H1 (cell line): ENCODE measurements around the gene ARMC9. TPM values are rescaled to one million over a fixed set of nuclear protein-coding genes. Genes with fewer than 3 reads are reported as not detected.

Experiments used
- CTCF ChIA-PET: fragments of 300-600 bp; sonication (Branson Sonifier 250); formaldehyde crosslinking; loops from one replicate; lab custom pipeline; 2021; ENCODE audit not compliant: partially characterized antibody; lab: Charles Lee
- POLR2A ChIA-PET: fragments of 300-600 bp; sonication (Branson Sonifier 250); formaldehyde crosslinking; loops from one replicate; lab custom pipeline; 2021; ENCODE audit warnings: inconsistent platforms; ENCODE audit not compliant: partially characterized antibody; lab: Charles Lee
- DNase-seq, 2 experiments: peaks; one replicate each; pipeline versions ENCODE4 v3.0.0 to v3.0.0-alpha.2; 2010 to 2022; ENCODE audit warnings: low spot score in 2 of 2, low read depth in 1 of 2, mixed read lengths in 1 of 2
- FAIRE-seq: peaks from 2 replicates; lab custom pipeline; 2011; peaks lifted over from hg19 to GRCh38; lab: Jason Lieb, UNC
- H2AFZ ChIP-seq: 2 replicates; pipeline ENCODE4 v1.8.1; 2012; ENCODE audit warnings: low read length, inconsistent platforms
- H2AK5ac ChIP-seq: 2 replicates; pipeline ENCODE4 v1.6.1; 2013; ENCODE audit warnings: low read depth, low read length
- H2BK120ac ChIP-seq: replicated peaks from 2 replicates; pipeline ENCODE3; 2013; ENCODE audit warnings: low read depth, low read length, inconsistent platforms
- H2BK12ac ChIP-seq: 2 replicates; pipeline ENCODE4 v1.6.1; 2013; ENCODE audit warnings: low read depth, low read length
- H2BK15ac ChIP-seq: 2 replicates; pipeline ENCODE4 v1.6.1; 2013; ENCODE audit warnings: low read length
- H2BK20ac ChIP-seq: 2 replicates; pipeline ENCODE4 v1.6.1; 2013; ENCODE audit warnings: low read length
- H2BK5ac ChIP-seq: 2 replicates; pipeline ENCODE4 v1.6.1; 2013; ENCODE audit warnings: low read depth, low read length
- H3K14ac ChIP-seq: 2 replicates; pipeline ENCODE4 v1.6.1; 2013; ENCODE audit warnings: inconsistent platforms; ENCODE audit not compliant: insufficient read length
- H3K18ac ChIP-seq: 2 replicates; pipeline ENCODE4 v1.6.1; 2013; ENCODE audit warnings: low read length; ENCODE audit errors: extremely low read depth
- H3K23ac ChIP-seq: 2 replicates; pipeline ENCODE4 v1.6.1; 2013; ENCODE audit warnings: inconsistent platforms; ENCODE audit not compliant: insufficient read length
- H3K23me2 ChIP-seq: 2 replicates; pipeline ENCODE4 v1.6.1; 2013; ENCODE audit warnings: low read depth, low read length
- H3K27ac ChIP-seq: 2 replicates; pipeline ENCODE4 v1.6.1; 2011; ENCODE audit warnings: low read depth, low read length, inconsistent platforms
- H3K27me3 ChIP-seq, 4 experiments: replicated peaks in 1 of 4; 1 replicate in 1 of 4; 2 replicates in 3 of 4; pipeline versions ENCODE4 v1.6.1 to v1.8.1; 2011 to 2013; ENCODE audit warnings: low read length in 3 of 4, mild to moderate bottlenecking in 3 of 4, inconsistent platforms in 2 of 4, mixed read lengths in 2 of 4, moderate library complexity in 1 of 4; ENCODE audit not compliant: control insufficient read depth in 3 of 4, insufficient read depth in 3 of 4; ENCODE audit errors: extremely low read depth in 1 of 4
- H3K36me3 ChIP-seq, 4 experiments: 2 replicates each; pipeline versions ENCODE4 v1.6.1 to v1.8.1; 2011 to 2013; ENCODE audit warnings: mild to moderate bottlenecking in 4 of 4, low read length in 3 of 4, moderate library complexity in 2 of 4, control low read depth in 1 of 4, inconsistent platforms in 1 of 4; ENCODE audit not compliant: insufficient read depth in 4 of 4, control insufficient read depth in 2 of 4
- H3K4ac ChIP-seq: replicated peaks from 2 replicates; pipeline ENCODE3; 2013; ENCODE audit warnings: low read length, low read depth, mixed read lengths, inconsistent platforms; ENCODE audit not compliant: insufficient read length
- H3K4me1 ChIP-seq, 4 experiments: replicated peaks in 1 of 4; 1 replicate in 1 of 4; 2 replicates in 3 of 4; pipeline versions ENCODE4 v1.6.1 to v1.8.1; 2011 to 2013; ENCODE audit warnings: low read length in 3 of 4, inconsistent platforms in 2 of 4, mixed read lengths in 1 of 4; ENCODE audit not compliant: insufficient read depth in 4 of 4, control insufficient read depth in 3 of 4
- H3K4me2 ChIP-seq, 2 experiments: 2 replicates each; pipeline versions ENCODE4 v1.6.1 to v1.8.1; 2011 to 2013; ENCODE audit warnings: low read depth in 2 of 2, low read length in 2 of 2, control low read depth in 1 of 2, inconsistent platforms in 1 of 2, mild to moderate bottlenecking in 1 of 2; ENCODE audit not compliant: insufficient read depth in 1 of 2
- H3K4me3 ChIP-seq, 4 experiments: fragments of 200-600, 300-600 bp in 1 of 4; sonication (generic), shearing (Covaris generic), sonication (Bioruptor Twin) in 1 of 4; 2 replicates each; pipeline versions ENCODE4 v1.5.1 to v1.8.1; 2011 to 2016; ENCODE audit warnings: low read length in 4 of 4, low read depth in 3 of 4, control low read depth in 2 of 4, inconsistent platforms in 2 of 4, mild to moderate bottlenecking in 2 of 4, mixed read lengths in 1 of 4, moderate library complexity in 1 of 4; ENCODE audit not compliant: insufficient read depth in 2 of 4; ENCODE audit errors: extremely low read depth in 1 of 4
- H3K56ac ChIP-seq: replicated peaks from 2 replicates; pipeline ENCODE3; 2013; ENCODE audit warnings: low read depth, mild to moderate bottlenecking, mixed read lengths, low read length, inconsistent platforms; ENCODE audit not compliant: insufficient read length
- H3K79me1 ChIP-seq: 2 replicates; pipeline ENCODE4 v1.6.1; 2013; ENCODE audit warnings: low read depth, low read length, control low read depth
- H3K79me2 ChIP-seq, 2 experiments: 2 replicates each; pipeline versions ENCODE4 v1.6.1 to v1.8.1; 2012 to 2013; ENCODE audit warnings: low read length in 2 of 2, mild to moderate bottlenecking in 2 of 2, inconsistent platforms in 1 of 2; ENCODE audit not compliant: insufficient read depth in 2 of 2, control insufficient read depth in 1 of 2
- H3K9ac ChIP-seq, 4 experiments: replicated peaks in 1 of 4; 1 replicate in 1 of 4; 2 replicates in 3 of 4; pipeline versions ENCODE4 v1.6.1 to v1.8.1; 2011 to 2013; ENCODE audit warnings: low read depth in 3 of 4, low read length in 3 of 4, control low read depth in 2 of 4, mild to moderate bottlenecking in 2 of 4, moderate library complexity in 2 of 4, inconsistent platforms in 1 of 4; ENCODE audit errors: extremely low read depth in 1 of 4
- H3K9me3 ChIP-seq, 2 experiments: 2 replicates each; pipeline versions ENCODE4 v1.6.1 to v1.8.1; 2012 to 2013; ENCODE audit warnings: mild to moderate bottlenecking in 2 of 2, moderate library complexity in 2 of 2, control low read depth in 1 of 2, inconsistent platforms in 1 of 2, low read depth in 1 of 2, low read length in 1 of 2, mixed read lengths in 1 of 2; ENCODE audit not compliant: insufficient read depth in 2 of 2
- H4K20me1 ChIP-seq, 2 experiments: replicated peaks in 1 of 2; 2 replicates each; pipeline versions ENCODE3 to v1.8.1; 2011 to 2013; ENCODE audit warnings: inconsistent platforms in 2 of 2, low read length in 2 of 2, mild to moderate bottlenecking in 1 of 2; ENCODE audit not compliant: insufficient read depth in 2 of 2, control insufficient read depth in 1 of 2
- H4K5ac ChIP-seq: 2 replicates; pipeline ENCODE4 v1.6.1; 2013; ENCODE audit warnings: low read length, low read depth, mixed read lengths, inconsistent platforms; ENCODE audit not compliant: insufficient read length
- H4K8ac ChIP-seq: 2 replicates; pipeline ENCODE4 v1.8.0; 2013; ENCODE audit warnings: mild to moderate bottlenecking, moderate library complexity, low read length, inconsistent platforms; ENCODE audit not compliant: insufficient read depth; ENCODE audit errors: extremely low read depth
- H4K91ac ChIP-seq: replicated peaks from 2 replicates; pipeline ENCODE3; 2013; ENCODE audit warnings: low read length, mixed read lengths, inconsistent platforms; ENCODE audit not compliant: insufficient read length
- CHD2 ChIP-seq: IDR thresholded peaks from 2 replicates; pipeline ENCODE4 v1.6.1; 2012; ENCODE audit warnings: low read length, improper control_type of control experiment
- CREB1 ChIP-seq: IDR thresholded peaks from 2 replicates; pipeline ENCODE4 v1.6.1; 2012; ENCODE audit warnings: inconsistent platforms
- KDM5A ChIP-seq: fragments of 200-600 bp; IDR thresholded peaks from 2 replicates; pipeline ENCODE4 v1.7.1; 2012; ENCODE audit warnings: mild to moderate bottlenecking, low read length, inconsistent platforms, mixed read lengths
- NANOG ChIP-seq: IDR thresholded peaks from 2 replicates; pipeline ENCODE4 v1.6.1; 2011; ENCODE audit warnings: low read length, low read depth, mild to moderate bottlenecking, inconsistent platforms; ENCODE audit not compliant: insufficient read depth, poor library complexity, severe bottlenecking
- RAD21 ChIP-seq, 2 experiments: IDR thresholded peaks in 1 of 2; conservative IDR thresholded peaks in 1 of 2; 2 replicates each; pipeline ENCODE4 v1.6.1; 2011; ENCODE audit warnings: low read depth in 2 of 2, low read length in 2 of 2, improper control_type of control experiment in 1 of 2, inconsistent platforms in 1 of 2, mild to moderate bottlenecking in 1 of 2, moderate library complexity in 1 of 2
- SIX5 ChIP-seq: IDR thresholded peaks from 2 replicates; pipeline ENCODE4 v1.6.1; 2011; ENCODE audit warnings: mild to moderate bottlenecking, low read depth, low read length
- TAF1 ChIP-seq: IDR thresholded peaks from 2 replicates; pipeline ENCODE4 v1.6.1; 2011; ENCODE audit warnings: mild to moderate bottlenecking, low read depth, low read length
- WGBS, 2 experiments: shearing (Covaris generic) in 1 of 2; methylation state at CpG; one replicate each; pipeline versions ENCODE4 v1.1.6 to v1.1.7; 2013 to 2015; ENCODE audit warnings: low lambda C conversion rate in 2 of 2, mixed read lengths in 2 of 2, inconsistent platforms in 1 of 2, low coverage in 1 of 2, missing lambda C conversion rate in 1 of 2; ENCODE audit not compliant: insufficient replicate concordance in 2 of 2, insufficient coverage in 1 of 2, insufficient read length in 1 of 2; ENCODE audit errors: extremely low coverage in 1 of 2, missing lambda C conversion rate in 1 of 2; 5-methylcytosine and 5-hydroxymethylcytosine counted together
- polyA plus RNA-seq, 7 experiments: library from polyadenylated mRNA; depleted of rRNA in 3 of 7; stranded (reverse) in 5 of 7; unstranded in 2 of 7; fragments of >200 nt in 5 of 7; fragments of 200-250 nt in 2 of 7; gene quantifications; 1 replicate in 5 of 7; 2 replicates in 1 of 7; 4 replicates in 1 of 7; pipeline versions ENCODE4 v1.2.1 to v1.2.3, GENCODE V29; 2011 to 2013; ENCODE audit warnings: missing spikeins in 2 of 7, mixed read lengths in 2 of 7
- total RNA-seq: library from RNA; stranded (reverse); fragmentation: NEBNext Ultra II Directional; extraction: Animal tissue kit (Norgen Biotek cat#: 25700); gene quantifications from 2 replicates; pipeline ENCODE4 v1.2.1, GENCODE V29; 2021

ARMC9 gene
- total and polyA plus RNA-seq, 2 of the 8 experiments (the other 6 are each of a cell fraction or from before 2014, with no cell fraction given) = 23.2 to 36.1 TPM

- Histone ChIP-seq H3K23me2 (no peaks in the 10 kb centered on the region), H3K23ac (no peak overlapping the region), H3K18ac (no peak overlapping the region), H2AFZ (no peak overlapping the region), H3K79me1 (no peaks in the 10 kb centered on the region), H3K56ac (no peak overlapping the region), H3K36me3 (no peaks in the 10 kb centered on the region)
- 83% methylated on average over 2 of the region's 2 CpGs; no CpG with 5 or more reads in 1 of the 2 experiments for WGBS, 2 experiments
- POLR2A ChIA-PET = interaction anchor here (0.7 to 0.9 kb wide), 3 partner anchors 10 to 34 kb away, joined by 3 read pairs; no protein-coding TSS in a partner anchor
- no peak for DNase-seq
- TF ChIP-seq NANOG = no peak
- no peak for TF ChIP-seq SIX5
- TF ChIP-seq CREB1 = no peak
- no peak for TF ChIP-seq CHD2
- TF ChIP-seq TAF1 = no peak
- no peak for TF ChIP-seq RAD21 (IDR thresholded peaks at IDR 0.05 in 1 of 2, conservative IDR thresholded peaks at IDR 0.05 in 1 of 2; ENCODE audit: low read depth in 2 of 2, low read length in 2 of 2)
- no peak for TF ChIP-seq KDM5A
- TF ChIP-seq, all 59 proteins: peak for 0
- no peaks in the 10 kb centered on the region for H4K20me1 ChIP-seq
- H3K4me3 ChIP-seq = no peak overlapping the region
- no peak overlapping the region for H3K27ac ChIP-seq
- H3K79me2 ChIP-seq = no peaks in the 10 kb centered on the region
- CTCF ChIA-PET = interaction anchor here (0.8 to 1.3 kb wide), 3 partner anchors 21 to 95 kb away, joined by 3 to 4 read pairs (median 3); no protein-coding TSS in a partner anchor
- no peak overlapping the region for H2BK120ac ChIP-seq
- H3K4me1 ChIP-seq = 0 out of 7 replicates have a peak, but pooled peaks cover 0 to 2% (median 0%) of the 10 kb centered on the region in 4 experiments
- no peak overlapping the region for H4K91ac ChIP-seq
- H2BK12ac ChIP-seq = no peak overlapping the region
- no peak overlapping the region for H3K4me2 ChIP-seq
- H2AK5ac ChIP-seq = no peak overlapping the region
- H3K14ac ChIP-seq = no peak overlapping the region
- no peak overlapping the region for H2BK5ac ChIP-seq
- no peak for FAIRE-seq
- no peak overlapping the region for H4K8ac ChIP-seq
- H2BK20ac ChIP-seq = no peak overlapping the region
- H3K4ac ChIP-seq = no peak overlapping the region
- H3K27me3 ChIP-seq = no peaks in the 10 kb centered on the region
- H3K9ac ChIP-seq = no peak overlapping the region
- no peak overlapping the region for H4K5ac ChIP-seq
- no peak overlapping the region for H2BK15ac ChIP-seq
- no peaks in the 10 kb centered on the region for H3K9me3 ChIP-seq
Measured at GRCh38 chr2:231317579-231317978, 119.1 kb downstream of the ARMC9 start.
